Activated T-cell treated with anti-CD3 and anti-CD28 coated beads for 48 hours (primary cell): ENCODE measurements around the gene ARHGAP22.

Experiments
- DNase-seq: peaks from one replicate; pipeline ENCODE4 v3.0.0-alpha.2; 2020; ENCODE audit warnings: low read depth

ARHGAP22 gene

DNA sequence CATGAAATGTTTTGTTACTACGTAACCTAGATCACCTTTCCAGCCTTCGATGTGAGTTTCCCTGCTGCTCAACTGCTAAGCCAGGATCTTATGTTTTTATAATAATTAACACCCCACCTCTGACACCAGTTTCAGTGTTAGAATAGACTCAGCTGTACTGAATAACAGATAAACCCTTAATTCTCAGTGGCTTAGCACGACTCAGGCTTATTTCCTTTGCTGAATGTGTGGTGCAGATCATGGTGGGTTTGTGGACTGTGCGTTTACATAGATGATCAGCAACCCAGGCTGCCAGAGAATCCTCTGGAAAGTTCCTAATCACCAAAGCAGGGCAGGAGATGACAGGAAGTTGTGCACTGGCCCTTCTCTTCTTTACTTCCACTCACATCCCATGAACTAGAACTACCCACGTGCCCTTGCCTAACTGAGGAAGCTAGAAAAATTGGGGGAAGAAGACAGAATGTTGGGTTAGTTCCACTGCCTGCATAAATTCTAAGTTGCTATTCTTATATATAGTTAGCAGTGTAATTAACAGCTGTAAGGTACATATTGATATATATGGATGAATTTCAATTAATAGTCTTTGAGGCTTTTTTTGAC, 186.6 kb downstream of the ARHGAP22 start:
- DNase-seq: no peak

DNA sequence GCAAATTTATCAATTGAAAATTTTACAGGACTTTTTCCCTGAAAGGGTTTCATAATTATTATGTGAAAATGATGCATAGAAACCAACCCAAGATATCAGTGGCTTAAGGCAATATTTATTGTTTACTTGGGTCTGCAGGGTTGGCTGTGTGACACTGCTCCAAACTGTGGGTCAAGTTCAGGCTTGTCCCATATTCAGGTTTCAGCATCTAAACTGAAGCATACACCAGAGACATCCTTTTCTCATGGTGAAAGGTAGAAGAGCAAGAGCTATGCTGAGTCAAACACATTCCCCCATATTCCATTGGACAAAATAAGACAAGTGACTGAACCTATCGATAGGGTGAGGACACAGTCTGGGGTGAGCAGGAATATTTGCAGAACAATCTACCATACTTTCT, 187.5 kb downstream of the ARHGAP22 start:
- no peak for DNase-seq

DNA sequence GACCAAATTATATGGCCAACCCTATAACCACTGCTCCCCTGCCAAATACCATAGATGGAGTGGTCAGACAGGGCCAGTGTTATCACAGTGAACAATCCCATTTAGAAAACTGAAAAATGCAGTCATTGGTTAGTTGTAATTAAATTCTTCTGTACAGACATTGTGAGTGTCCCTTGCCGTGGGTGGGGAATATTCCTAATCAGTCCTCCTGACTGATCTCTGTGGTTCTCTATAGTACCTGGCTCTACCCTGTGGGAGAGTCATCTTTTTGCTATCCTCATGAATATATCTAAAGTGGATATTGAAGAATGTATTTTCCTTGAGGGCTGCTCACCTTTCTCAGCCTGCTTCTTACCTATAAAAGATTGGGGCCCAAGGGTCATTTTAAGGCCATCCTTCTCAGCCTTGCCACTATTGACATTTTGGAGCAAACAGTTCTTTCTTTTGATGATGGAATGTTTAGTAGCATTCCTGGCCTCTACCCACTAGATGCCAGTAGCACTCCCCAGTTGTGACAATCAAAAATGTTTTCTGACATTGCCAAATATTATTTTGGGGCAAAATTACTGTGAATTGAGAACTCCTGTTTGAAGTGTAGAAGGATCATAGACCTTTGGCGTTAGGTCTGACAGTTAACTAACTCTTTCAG, 188.2 kb downstream of the ARHGAP22 start:
- DNase-seq: no peak

DNA sequence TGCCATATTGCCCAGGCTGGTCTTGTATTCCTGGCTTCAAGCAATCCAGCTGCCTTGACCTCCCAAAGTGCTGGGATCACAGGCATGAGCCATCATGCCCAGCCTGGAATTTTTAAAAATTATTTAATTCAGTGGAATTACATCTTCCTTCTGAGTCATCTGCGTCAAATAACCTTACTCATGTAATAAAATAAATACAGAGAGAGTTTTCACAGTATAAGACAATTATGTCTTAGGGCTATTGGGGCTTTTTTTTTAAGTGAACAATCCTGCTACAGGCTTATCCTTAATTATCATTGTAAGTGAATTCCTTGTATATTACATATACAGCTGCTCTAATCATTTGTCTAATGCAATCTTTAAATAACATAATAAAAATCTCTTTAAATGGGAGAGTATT, 190.1 kb downstream of the ARHGAP22 start:
- no peak for DNase-seq

DNA sequence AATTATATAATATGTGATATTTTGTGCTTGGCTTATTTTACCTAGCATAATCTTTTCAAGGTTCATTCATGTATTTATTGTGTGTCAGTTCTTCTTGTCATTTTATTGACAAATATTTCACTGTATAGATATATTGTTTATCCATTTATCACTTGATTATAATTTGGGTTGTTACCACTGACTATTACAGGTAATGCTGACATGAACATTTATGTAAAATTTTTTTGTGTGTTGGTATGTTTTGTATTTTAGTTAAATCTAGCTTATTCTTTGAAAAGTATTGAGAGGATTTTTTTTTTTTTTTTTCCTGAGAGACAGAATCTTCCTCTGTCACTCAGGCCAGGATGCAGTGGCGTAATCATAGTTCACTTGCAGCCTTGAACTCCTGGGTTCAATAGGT, 190.7 kb downstream of the ARHGAP22 start:
- no peak for DNase-seq

DNA sequence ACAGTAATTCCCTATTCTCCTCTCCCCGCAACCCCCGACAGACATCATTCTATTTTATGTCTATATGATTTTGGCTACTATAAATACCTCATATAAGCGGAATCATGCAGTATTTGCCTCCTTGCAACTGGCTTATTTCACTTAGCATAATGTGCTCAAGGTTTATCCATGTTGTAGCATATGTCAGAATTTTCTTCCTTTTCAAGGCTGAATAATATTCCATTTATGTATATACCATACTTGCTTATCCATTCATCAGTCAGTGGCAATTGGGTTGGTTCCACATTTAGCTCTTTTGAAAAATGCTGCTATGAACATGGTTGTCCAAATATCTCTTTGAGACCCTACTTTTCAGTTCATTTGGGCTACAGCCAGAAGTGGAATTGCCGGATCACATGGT, 191.9 kb downstream of the ARHGAP22 start:
- DNase-seq: no peak

DNA sequence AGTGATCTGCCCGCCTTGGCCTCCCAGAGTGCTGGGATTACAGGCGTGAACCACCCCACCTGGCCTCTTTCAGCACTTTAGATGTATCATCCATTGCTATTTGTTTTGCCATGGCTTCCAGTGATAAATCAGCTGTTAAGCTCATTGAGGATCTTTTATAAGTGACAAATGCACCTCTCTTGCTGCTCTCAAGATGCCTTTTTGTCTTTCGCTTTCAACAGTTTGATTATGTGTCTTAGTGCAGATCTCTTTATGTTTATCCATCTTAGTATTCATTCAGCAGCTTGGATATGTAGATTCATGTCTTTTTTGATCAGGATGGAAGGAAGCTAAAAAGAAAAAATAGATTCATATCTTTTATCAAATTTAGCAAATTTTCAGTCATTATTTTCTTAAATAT, 192.8 kb downstream of the ARHGAP22 start:
- no peak for DNase-seq

DNA sequence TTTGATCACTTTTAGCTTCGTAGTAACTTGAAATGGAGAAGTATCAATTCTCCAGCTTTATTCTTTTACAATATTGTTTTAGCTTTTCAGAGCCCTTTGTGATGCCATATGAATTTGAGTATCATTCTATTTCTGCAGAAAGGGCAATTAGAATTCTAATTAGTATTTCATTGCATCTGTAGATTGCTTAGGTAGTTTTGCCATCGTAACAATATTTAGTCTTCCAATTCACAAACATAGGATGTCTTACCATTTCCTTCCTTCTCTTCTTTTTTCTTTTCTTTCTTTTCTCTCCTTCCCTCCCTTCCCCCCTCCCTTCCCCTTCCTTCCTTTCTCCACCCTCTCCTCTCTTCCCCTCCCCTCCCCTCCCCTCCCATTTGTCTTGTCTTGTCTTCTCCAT, 193.4 kb downstream of the ARHGAP22 start:
- DNase-seq: no peak

DNA sequence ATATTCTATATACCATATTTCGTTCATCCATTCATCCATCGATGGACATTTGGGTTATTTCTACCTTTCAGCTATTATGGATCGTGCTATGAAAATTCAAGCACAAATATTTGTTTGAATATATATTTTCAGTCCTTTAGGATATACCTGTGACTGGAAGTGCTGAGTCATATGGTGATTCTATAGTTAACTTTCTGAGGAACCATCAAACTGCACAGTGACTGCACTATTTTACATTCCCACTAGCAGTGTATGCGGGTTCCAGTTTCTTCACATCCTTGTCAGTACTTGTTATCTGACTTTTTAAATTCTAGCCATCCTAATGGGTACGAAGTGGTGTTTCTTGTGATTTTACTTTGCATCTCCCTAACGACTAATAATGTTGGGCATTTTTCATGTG, 194.4 kb downstream of the ARHGAP22 start:
- DNase-seq: no peak

DNA sequence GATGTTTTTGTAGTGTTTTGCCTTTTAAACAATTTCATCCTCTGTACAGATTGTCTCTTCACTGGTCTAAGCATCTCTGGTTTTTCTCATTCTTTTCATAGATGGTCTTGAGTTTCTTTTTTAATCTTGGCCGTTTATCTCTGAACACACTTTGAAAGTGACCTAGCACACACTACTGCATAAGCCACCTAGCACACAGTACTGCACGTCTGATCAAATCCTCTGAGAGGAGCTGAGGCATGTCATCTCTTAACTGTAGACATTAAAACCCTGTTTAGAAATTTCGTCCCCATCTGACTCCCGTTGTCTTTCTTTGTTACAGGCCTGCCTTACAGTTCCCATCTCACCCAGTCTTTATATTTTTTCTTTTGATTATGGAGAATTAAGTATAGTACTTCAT, 198.2 kb downstream of the ARHGAP22 start:
- DNase-seq: no peak

DNA sequence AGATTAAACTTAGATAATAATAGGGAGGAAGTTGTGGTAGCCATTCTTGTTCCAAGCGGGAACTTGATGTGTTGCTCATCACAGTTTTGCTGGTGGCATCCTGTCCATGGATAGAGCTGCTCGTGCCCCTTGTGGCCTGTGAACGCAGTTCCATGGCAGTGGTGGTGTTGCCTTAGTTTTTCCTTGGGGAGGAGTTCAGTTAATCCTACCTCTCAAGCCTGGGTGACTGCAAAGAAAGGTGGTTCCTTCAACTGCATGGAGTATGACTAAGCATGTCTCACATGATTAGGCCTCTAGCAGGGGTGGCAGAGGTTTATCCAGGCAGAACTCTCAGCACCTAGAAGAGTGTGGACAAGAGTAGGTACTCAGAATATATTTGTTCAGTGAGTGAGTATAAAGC, 198.7 kb downstream of the ARHGAP22 start:
- no peak for DNase-seq

DNA sequence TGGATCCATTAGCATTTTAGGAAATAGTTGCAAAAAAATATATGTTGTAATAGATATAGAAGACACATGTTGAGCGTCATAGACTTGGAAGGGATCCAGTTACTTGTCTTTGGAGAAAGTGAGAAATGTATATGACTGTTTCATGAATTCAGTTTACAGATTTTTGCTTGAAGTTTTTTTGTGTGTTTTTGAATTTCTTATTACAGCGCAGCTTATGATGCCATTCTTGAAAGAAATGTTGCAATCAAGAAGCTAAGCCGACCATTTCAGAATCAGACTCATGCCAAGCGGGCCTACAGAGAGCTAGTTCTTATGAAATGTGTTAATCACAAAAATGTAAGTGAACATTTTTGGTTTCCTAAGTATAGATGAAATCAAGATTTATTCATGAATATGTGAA, 200.2 kb downstream of the ARHGAP22 start:
- no peak for DNase-seq

DNA sequence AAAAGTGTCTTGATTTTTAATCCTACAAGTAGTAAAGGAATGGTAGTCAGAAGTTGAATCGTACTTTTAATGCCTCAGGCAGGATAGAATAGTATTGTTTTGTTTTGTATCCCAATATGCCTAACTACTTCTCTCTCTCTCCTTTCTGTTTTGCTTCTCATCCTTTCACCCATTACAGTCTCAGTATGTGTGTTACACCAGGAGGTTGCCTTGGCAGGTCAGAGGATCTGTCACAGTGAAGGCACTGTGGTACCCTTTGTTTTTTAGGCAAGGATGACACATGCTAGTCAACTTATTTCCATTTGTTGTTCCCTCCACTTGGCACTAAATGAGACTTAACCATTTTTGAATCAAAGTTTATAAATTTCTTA, 204.0 kb downstream of the ARHGAP22 start:
- no peak for DNase-seq

DNA sequence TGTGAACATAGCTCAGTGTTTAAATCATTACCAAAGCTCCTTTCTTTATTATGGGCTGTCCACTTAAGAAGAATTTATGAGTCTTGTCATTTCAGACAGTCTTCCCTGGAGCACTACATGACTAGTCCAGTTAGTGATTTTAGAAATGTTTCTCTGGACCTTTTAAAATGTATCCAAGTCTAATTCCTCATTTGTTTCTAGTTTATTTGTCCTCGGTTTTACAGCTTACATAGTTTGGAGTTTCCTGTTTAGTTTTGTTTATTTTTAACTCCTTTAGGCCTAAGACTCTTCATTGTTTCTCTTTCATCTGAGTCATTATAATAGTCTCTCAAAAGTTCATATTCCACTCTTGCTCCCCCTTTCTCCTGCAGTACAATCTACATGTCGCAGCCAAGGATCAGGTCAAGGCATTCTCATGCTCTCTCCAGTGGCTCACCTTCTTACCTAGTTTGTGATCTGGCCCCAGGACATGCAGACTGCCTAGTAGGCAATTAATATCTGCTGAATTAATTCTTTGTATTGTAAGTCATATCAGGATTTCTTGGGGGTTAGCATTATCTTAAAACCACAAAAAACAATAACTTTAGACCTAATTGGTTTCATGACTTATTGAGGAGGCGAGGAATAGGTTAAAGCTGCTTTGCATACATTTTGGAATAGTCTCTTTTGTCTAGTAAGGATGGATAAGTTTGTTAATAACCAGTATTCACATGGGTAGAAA, 204.6 kb downstream of the ARHGAP22 start:
- no peak for DNase-seq

DNA sequence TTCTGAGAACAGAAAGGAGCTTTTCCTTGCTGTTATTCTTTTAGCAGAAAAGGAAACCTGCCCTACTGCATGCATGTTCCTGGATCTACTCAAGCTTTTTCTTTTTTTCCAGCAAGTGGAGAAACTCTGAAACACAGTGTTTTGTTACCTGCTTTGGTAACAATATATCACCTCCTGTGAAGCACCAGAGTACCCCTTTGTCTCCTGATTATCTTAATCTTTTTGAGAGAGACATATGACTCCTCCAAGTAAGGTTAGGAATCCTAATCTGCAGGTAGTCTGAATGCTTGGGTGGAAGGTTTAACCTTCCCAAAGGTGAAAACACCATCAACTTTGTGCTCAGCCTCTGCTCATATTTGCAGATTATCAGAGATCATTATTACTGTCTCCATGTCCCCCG, 205.3 kb downstream of the ARHGAP22 start:
- DNase-seq: no peak

DNA sequence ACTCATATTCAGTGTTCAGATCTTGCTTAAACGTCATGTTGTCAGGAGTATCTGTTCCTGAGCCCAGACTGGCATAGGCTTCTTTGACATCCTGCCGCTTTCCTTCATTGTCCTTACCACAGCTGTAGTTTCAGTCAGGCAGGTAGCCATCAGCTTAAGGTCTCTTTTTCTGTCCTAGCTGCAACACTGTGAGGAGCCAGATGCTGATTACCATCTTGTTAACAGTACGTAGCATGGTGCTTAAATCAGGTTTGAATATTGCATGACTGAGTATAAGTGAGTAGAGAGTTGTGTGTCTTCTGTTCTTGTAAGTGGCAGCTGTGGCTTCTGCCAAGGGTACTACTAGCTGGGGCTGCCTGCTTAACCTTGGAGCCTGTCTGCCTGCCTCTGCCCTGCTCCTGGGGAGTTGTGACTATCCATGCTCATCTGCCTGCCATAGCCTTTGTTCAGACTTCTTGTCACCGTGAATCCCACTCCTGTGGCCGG, 205.8 kb downstream of the ARHGAP22 start:
- DNase-seq: no peak

DNA sequence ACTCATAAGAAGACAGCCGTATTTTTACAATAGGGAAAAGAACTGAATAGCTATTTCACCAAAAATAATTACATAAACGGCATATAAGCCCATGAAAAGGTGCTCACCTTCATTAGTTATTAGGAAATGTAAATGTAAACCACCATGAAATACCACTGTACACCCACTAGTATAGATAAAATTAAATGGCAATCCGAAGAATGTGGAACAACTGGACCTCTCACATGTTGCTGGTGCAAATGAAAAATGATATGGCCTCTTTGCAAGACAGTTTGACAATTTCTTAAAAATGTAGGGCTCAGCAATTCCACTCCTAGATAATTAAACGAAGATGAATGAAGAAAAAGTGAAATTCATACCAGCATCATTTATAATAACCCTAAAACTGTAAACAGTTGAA, 206.6 kb downstream of the ARHGAP22 start:
- DNase-seq: no peak
